HG02588 (cell line): ENCODE data around the gene DECR2.
"Not testable (repeated sequence)": the region's sequence is repeated elsewhere in the genome, so short reads cannot be mapped to it uniquely, and the experiment has no call there.

Experiments used
- ATAC-seq: cut with Tn5 transposase; IDR thresholded peaks from one replicate; pipeline ENCODE4 v1.9.1; 2021; ENCODE audit warnings: mild to moderate bottlenecking, moderate library complexity; ENCODE audit not compliant: unreplicated experiment

DECR2 gene

DNA sequence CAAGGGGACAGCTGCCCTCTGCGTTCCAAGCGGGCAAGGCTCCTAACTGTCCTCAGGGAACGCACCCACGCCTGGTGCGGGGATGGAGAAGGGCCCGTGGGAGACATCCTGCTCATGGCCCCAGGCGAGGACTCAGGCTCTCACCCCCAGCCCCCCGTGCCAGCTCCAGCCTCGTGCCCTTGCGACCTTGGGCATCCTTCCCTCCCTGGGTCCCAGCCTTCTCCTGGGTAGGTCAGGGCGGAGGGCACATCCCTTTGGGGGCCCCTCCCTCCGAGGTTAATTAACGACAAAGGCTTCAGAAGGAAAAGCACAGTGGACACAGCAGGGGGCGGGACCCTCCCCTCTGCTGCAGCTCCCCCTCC lies 22.9 kb upstream of the DECR2 start:
- ATAC-seq, result no peak

DNA sequence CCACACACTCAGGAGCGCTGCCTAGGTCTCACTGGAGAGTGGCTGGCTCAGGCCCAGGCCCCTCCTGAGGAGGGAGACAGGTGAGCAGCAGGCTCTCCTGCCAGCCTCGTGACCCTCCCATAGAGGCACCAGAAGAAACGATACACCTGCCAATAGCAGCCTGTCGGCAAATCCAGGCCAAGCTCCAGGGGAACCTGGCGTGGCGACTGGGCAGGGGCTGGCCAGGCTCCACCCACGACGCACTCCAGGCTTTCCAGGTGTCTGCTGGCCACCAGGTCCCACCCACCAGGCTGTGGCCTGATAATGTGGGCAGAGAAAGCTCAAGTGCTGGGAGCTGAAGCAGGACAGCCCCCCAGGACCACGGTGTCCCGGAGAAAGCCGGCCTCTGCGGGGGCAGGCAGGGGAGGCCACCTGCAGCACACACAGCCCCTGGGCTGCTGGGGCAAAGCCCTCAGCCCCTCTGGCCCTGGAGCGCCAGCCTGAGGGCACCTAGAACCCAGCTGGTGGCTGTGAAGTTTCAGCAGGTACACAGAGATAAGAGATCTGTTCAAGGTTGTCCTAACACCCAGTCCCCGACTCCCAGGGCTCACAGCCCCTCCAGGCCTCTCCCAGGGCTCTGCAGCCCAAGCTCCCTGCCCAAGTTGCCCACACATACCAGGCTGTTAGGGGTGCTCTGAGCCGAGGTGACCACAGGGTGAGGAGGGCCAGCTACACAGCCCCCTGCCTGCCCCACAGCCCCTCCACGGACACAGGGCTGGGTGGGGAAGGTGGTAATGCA lies 22.3 kb upstream of the DECR2 start:
- no peak for ATAC-seq

DNA sequence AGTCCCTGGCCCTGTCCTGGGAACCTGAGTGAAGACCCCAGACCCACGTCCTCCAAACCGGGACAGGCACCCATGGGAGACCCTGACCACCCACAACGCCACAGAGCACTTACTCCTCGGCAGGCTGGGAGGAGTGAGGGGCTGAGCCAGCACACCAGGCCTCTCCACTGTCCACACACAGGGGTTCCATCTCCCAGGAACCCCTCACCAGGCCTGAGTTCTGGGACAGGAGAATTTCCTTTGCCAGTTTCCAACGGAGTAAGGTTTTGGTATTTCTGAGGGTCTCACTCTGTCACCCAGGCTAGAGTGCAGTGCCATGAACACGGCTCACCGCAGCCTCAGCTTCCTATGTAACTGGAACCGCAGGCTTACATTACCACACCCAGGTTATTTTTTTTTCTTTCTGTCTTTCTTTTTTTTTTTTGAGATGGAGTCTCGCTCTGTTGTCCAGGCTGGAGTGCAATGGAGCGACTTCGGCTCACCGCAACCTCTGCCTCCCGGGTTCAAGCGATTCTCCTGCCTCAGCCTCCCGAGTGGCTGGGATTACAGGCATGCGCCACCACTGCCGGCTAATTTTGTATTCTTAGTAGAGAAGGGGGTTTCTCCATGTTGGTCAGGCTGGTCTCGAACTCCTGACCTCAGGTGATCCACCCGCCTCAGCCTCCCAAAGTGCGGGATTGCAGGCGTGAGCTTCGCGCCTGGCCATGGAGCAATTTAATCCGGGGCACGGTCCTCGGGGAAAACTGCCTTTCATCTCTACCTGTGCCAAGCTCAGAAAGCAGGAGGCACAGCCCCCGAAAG lies 21.5 kb upstream of the DECR2 start:
- no peak for ATAC-seq

DNA sequence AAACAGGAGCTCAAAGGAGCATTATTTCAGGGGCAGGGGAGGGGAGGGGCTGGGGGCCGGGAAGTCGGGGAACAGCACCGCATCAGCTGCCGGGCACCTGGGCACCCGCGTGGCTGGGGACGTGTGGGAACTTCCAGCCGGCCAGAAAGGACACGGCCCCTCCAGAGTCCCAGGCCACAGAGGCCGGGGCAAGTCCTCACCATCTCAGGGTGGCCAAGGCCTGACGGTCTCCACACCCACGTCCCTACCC lies 21.0 kb upstream of the DECR2 start:
- ATAC-seq, result no peak

DNA sequence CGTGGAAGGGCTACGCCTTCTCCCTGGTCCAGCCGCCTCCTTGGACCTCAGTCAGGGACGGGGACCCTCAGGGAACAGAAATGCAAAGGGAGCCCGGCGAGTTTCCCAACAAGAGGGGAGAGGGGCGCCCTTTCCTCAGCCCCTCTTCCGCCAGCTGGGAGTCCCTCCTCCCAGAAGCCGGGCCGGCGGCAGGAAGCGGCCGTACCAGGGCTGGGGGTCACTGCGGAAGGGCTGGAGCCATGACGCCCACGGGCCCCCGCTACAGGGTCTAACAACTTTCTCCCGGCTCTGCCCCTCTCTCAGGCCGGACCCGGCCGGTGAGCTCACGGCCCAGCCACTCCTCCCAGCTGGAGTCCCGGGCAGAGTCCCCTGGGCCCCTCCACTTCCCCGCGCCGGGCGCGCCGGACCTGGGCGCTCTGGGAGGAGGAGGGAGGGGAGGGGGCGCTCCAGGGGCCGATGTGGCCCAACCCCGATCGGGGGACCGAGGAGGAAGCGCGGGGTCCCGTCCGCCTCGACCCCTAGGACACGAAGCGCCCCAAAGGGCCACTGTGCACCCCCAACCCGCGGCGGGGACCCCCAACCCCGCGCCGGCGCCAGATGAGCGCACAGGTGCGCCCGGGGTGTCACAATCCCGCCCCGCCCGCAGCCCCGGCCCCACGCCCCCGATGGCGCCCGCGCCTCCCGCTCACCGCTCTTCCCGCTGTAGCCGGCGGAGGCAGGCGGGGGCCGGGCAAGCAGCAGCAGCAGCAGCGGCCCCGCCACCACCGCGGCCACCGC lies 20.5 kb upstream of the DECR2 start:
- ATAC-seq, result peak; percentile 11

DNA sequence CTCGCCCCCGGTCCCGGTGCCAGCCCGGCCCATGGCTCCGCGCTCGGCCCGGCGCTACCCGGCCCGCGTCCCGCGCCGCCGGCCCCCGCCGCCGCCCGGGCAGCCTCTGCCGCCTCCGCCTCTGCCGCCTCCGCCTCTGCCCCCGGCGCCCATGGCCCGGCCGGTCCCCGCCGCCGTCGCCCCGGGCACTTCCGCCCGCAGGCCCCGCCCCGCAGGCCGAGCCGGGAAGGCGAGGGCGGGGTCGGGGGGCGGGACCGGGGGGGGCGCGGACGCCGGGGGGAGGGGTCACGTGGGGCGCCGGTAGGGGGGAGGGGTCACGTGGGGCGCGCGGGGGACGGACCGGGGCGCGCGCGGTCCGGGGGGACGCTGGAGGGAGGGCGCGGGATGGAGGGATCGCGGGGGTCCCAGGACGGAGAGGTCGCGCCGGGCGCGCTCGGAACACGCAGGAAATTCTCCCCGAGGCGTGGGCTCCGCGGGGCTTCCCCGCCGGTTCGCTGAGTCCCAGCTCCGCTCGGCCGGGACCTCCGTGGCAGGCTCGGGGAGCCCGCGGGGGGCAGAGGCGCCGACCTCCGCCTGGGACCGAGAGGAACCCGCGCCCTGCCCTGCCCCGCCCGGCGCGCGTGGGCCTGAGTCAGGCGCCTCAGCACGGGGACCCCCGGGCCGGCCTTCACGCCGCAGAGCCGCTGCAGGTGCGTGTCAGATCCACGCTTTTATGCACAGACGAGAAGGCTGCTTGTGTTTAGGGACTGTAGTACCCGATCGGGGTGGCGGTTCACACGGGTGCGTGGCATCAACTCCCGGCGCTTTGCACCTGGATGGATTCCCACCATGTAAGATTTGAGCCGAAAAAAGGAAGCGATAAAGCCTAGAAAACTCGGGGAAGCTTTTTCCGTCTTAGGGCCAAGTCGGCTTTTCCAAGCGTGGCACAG lies 19.6 kb upstream of the DECR2 start, which contains the start of gene PGAP6:
TSS of gene PGAP6 (minus strand) at position 190 of the 929 bp plus-strand sequence. CDS start at position 33, 157 bp downstream.
- ATAC-seq, result peak; percentile 43

DNA sequence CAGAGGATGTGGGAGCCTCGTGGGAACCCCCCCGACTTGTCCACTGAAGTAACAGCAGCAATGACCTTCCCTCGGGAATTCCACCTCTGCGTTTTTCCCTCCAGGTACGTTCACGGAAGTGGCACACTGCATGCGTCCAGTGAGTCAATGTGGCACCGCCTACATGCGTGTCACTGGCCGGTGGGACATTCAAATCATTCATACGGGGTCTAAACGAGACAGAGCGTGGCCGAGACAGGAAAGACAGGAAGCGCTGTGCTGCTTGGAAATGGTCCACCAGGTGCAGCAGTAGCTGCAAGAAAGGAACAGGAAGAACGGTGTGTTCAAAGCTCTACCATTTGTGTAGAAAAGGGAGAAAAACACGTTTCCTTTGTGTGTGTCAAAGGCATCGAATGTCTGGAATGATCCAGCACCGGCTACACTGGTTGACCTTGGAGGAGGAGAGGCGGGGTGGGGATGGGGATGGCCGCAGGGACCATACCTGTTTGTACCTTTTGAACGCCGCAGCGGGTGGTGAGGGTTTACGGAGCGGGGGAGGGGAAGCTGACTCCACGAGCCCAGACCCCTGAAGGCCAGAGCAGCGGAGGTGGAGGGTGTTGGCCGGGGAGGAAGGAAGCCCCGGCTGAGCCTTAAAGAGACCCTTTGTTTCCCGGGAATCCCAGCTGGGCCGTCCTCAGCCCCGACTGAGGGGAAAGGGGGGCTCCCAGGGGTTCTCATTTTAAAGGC lies 18.2 kb upstream of the DECR2 start:
- no peak for ATAC-seq

DNA sequence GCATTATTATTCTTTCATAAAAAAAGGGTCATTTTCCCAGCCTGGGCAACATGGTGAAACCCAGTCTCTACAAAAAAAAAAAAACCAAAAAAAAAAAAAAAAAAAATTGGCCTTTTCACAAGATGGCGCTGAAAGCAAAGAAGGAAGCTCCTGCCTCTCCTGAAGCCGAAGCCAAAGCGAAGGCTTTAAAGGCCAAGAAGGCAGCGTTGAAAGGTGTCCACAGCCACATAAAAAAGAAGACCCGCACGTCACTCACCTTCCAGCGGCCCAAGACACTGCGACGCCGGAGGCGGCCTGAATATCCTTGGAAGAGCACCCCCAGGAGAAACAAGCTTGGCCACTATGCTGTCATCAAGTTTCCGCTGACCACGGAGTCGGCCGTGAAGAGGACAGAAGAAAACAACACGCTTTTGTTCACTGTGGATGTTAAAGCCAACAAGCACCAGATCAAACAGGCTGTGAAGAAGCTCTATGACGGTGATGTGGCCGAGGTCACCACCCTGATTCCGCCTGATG lies 15.0 kb upstream of the DECR2 start:
- no peak for ATAC-seq

DNA sequence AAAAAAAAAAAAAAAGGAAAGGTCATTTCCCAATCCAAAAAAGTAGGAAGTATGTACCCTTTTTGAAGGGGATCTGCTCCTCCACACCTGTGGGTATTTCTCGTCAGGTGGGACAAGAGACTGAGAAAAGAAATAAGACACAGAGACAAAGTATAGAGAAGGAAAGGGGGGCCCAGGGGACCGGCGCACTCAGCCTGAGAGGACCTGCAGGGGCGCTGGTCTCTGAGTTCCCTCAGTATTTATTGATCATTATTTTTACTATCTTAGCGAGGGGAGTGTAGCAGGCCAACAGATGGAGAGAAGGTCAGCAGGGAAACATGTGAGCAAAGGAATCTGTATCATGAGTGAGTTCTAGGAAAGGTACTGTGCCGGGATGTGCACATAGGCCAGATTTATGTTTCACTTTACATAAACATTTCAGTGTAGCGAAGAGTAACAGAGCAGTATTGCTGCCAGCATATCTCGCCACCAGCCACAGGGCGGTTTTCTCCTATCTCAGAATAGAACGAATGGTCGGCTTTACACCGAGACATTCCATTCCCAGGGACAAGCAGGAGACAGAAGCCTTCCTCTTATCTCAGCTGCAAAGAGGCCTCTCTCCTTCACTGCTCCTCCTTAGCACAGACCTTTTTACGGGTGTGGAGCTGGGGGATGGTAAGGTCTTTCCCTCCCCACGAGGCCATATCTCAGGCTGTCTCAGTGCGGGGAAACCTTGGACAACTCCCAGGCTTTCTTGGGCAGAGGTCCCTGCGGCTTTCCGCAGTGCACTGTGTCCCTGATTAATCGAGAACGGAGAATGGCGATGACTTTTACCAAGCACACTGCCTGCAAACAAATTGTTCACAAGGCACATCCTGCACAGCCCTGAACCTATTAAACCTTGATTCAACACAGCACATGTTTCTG lies 13.7 kb upstream of the DECR2 start:
- not testable (repeated sequence) for ATAC-seq

DNA sequence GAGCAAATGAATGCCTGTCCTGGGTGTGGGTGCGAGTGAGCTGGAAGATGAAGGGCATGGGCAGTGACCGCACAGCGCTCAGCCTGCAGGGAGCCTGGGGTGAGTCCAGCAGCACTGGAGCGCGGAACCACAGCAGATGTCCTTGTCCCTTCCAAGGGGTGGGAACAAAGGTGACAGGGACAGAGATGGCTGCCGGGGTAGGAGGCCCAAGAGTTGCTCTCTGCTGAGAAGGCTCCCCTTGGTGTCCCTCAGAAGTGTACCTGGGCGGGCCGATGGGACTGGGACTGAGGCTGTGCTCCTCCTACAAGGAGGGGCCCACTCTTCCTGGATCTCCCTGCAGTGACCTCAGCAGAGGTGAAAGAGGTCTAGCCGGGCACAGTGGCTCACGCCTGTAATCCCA lies 12.3 kb upstream of the DECR2 start:
- no peak for ATAC-seq

DNA sequence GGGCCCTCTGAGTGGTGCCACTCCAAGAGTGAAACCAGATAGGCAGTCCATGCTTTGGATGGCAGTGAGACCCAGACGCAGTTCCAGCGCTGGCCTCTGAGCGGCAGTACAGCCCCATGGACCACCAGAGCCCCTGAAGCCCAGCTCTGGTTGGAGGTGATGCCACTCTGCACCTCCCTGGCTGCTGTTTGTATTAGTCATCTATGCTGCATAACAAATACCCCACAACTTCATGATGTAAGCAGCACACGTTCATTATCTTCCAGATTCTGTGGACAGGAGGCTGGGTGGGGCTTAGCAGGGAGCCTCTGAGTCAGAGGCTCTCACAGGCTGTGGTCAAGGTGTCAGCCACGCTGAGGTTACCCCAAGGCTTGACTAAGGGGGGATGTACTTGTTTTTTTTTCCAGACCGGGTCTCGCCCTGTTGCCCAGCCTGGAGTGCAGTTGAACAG lies 9.8 kb upstream of the DECR2 start:
- ATAC-seq, result no peak

DNA sequence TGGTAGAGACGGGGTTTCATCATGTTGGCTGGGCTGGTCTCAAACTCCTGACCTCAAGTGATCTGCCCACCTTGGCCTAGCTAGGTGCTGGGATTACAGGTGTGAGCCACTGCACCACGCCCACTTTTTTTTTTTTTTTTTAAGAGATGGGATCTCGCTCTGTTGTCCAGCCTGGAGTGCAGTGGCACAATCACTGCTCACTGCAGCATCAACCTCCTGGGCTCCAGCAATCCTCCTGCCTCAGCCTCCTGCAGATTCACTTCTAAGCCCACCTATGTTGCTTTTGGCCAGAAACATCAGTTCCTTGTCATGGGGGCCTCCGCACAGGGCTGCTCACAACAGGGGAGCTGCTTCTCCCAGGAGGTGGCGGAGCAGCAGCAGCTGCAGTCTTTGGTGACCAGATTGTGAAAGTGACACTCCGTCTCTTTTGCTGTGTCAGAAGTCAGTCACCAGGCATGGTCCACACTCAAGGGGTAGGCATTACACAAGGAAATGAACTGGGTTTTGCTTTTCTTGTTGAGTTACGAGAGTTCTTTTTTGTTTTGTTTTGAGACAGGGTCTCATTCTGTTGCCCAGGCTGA lies 9.1 kb upstream of the DECR2 start:
- ATAC-seq, result no peak

DNA sequence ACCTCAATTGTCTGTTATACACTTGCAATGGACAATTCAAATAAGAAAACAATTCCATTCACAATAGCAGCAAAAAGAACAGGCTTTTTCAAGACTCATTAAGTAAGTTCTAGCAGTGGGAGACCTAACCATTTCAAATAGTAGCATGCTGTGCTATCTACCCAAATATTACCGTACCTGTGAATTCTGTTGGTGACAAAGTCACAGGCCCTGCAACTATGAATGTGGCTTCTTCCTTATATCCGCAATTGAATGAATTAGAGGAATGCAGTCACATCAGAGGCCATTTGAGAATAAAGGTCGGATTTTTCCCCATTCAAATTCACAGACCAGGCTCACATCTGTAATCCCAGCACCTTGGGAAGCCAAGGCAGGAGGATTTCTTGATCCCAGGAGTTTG lies 5.5 kb upstream of the DECR2 start:
- ATAC-seq, result no peak

DNA sequence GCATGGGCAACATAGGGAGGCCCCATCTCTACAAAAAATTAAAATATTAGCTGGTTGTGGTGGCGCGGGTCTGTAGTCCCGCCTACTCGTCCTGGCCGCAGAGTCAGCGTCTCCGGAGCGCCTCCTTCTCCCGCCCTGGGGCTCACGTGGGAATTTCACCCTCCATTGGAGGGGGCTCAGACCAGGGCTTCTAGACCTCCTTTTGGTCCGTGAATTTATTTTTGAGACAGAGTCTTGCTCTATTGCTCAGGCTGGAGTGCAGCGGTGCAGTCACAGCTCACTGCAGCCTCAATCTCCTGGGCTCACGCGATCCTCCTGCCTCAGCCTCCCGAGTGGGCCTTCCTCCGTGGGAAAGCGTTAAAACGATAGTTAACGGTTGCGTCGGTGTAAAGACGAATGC lies 5.1 kb upstream of the DECR2 start:
- ATAC-seq, result no peak

DNA sequence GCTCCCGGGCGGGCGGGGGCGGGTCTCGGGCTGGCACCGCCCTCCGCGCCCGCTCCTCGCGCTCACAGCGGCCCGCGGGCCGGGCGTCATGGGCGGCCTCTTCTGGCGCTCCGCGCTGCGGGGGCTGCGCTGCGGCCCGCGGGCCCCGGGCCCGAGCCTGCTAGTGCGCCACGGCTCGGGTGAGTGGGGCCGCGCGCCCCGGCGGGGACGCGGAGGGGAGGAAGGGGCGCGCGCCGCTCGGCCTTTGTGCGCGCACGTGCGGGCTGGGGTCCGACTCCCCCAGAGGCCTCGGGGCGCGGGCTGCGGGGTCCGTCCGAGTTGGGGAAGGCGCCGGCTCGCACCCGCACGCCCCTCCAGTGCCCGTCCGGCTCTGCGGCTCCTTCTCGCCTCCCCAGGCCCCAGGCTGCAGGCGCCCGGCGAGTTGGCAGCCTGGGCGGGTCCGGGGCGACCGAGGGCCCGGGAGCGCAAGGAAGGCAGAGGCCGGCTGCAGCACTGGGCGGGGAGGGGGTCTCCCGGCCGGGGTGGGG lies 4.5 kb upstream of the DECR2 start, which contains the start of gene NME4:
TSS of gene NME4 (plus strand) at position 65 of the 527 bp plus-strand sequence. CDS start at position 89, 24 bp downstream.
- ATAC-seq, result no peak

DNA sequence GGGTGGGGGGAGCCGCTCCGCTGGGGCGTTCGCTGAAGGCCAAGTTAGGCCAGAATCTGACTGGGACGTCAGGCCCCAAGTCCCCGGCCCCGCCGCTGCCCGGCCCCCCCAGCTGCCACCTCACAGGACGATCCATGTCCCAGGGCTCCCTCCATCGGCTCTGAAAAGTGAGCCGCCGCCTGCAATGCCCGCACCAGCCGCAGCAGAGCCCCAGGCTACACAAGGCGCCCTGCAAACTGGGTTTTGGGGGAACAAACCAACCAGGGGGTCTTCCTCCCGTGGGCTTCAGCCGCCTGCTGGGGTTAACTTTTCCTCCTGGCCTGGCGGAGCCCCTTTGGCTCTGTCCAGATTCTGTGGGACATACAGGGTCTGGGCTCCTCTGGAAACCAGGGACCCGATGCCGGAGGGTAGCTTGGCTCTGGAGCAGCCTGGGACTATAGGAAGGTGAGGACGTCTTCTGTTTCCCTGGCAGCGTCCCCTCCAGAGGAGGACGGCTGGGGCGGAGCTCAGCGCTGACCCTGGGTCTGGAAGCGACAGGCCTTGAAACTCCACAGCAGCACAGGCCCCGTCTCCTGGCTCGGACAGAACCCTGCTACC lies 3.9 kb upstream of the DECR2 start:
- no peak for ATAC-seq

DNA sequence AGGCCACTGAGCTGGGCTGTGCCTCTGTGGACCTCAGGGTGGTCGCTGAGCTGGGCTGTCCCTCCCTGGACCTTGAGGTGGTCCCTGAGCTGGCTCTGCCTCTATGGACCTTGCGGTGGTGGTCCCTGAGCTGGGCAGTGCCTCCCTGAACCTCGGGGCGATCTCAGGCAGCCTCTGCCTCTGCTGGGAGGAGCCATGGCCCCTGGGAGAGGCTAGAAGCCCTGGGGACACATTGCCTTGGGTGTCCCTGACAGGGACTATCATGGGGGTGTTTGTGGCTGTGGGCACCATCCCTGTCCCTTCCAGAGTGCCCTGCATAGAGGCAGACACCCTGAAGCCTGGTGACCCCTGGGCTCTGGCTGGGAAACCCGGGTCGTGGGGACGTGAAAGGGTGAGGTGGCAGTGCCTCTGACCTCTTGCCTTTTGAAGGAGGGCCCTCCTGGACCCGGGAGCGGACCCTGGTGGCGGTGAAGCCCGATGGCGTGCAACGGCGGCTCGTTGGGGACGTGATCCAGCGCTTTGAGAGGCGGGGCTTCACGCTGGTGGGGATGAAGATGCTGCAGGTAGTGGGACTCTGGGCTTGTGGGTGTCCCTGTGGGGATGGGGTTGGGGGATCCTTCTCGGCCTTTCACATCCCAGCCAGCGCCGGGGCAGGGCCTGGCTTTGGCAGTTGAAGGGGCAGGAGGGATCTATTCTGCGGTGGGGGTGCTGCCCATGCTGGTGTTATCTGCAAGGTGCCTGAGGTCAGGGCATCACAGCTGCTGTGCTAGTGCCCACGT lies 2.9 kb upstream of the DECR2 start:
- ATAC-seq, result no peak
